Activated naive CD8-positive, alpha-beta T cell treated with anti-CD3 and anti-CD28 coated beads, Interleukin-2, amount 10 ng/mL, durations not matched to agents 7 days and 5 days (primary cell): ENCODE results near the gene DNAH10. TPM values are rescaled to one million over a fixed set of nuclear protein-coding genes. Genes with fewer than 3 reads are reported as not detected.

Experiments
- ATAC-seq: fragments of 150-1000 bp; cut with Tn5 transposase; one replicate; pipeline ENCODE4 v1.10.0; 2021; ENCODE audit warnings: low read depth, moderate library complexity
- POLR2A ChIA-PET: fragments of 350-600 bp; sonication (Branson Sonifier 250); formaldehyde crosslinking; loops from one replicate; lab custom pipeline; 2021; ENCODE audit warnings: antibody characterized with exemption; lab: Charles Lee
- DNase-seq: peaks from one replicate; pipeline ENCODE4 v3.0.0; 2021
- H3K27ac Mint-ChIP-seq: one replicate; pipeline ENCODE4 v1.8.0; 2022; ENCODE audit warnings: mild to moderate bottlenecking, mixed read lengths
- H3K27me3 Mint-ChIP-seq: one replicate; pipeline ENCODE4 v1.8.0; 2022; ENCODE audit warnings: mild to moderate bottlenecking, moderate library complexity, mixed read lengths
- H3K36me3 Mint-ChIP-seq: one replicate; pipeline ENCODE4 v1.8.0; 2021; ENCODE audit warnings: mild to moderate bottlenecking, mixed read lengths
- H3K4me1 Mint-ChIP-seq: one replicate; pipeline ENCODE4 v1.8.0; 2021; ENCODE audit warnings: mixed read lengths
- H3K4me3 Mint-ChIP-seq: one replicate; pipeline ENCODE4 v1.8.0; 2022; ENCODE audit warnings: mild to moderate bottlenecking, moderate library complexity, mixed read lengths
- H3K9me3 Mint-ChIP-seq: one replicate; pipeline ENCODE4 v1.8.0; 2021; ENCODE audit warnings: mixed read lengths
- total RNA-seq, 2 experiments: library from RNA; stranded (reverse); gene quantifications; one replicate each; pipeline ENCODE4 v1.2.3, GENCODE V29; 2021

The DNAH10 gene
- total RNA-seq, 2 experiments from 2014 or later: 0.28 to 0.34 TPM

DNA sequence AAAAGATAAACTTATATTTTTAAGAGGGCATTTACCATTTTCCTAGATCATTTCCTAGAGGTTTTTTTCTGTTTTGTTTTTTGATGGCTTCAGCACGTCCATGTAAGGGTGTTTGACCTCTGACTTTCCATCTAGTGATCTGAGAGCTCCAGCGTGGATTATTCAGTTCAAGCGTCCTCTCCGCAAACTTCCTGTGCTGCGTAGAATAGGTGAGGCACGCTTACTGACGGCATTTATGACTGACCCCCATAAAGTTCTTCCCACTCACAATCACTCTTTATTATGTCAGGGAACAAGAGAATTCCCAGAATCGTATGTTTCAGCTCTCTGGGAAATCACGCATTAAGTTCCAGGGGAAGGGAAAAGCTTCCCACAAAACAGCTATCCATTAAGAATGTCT, 194.1 kb downstream of the DNAH10 start:
- Mint-ChIP-seq H3K4me1 (no peaks in the 10 kb centered on the region), H3K27me3 (no peaks in the 10 kb centered on the region), H3K27ac (no peak overlapping the region)

GRCh38 chr12:123957196-123957595, 195.1 kb downstream of the DNAH10 start:
- Mint-ChIP-seq H3K27me3 (no peaks in the 10 kb centered on the region), H3K4me1 (no peaks in the 10 kb centered on the region), H3K9me3 (no peaks in the 10 kb centered on the region), H3K4me3 (no peak overlapping the region), H3K27ac (no peak overlapping the region), H3K36me3 (no peaks in the 10 kb centered on the region)
- ATAC-seq (no peak), DNase-seq (no peak)
- POLR2A ChIA-PET: interaction anchor here (1.5 kb wide), 1 partner anchor 15 kb away, joined by 3 read pairs; the partner anchor contains the start of gene CCDC92

More for the DNA sequence above, 194.1 kb downstream of the DNAH10 start:
- Mint-ChIP-seq H3K9me3 (no peaks in the 10 kb centered on the region), H3K4me3 (no peak overlapping the region), H3K36me3 (no peaks in the 10 kb centered on the region)
- ATAC-seq: no peak
- POLR2A ChIA-PET: interaction anchor here (1.5 kb wide), 1 partner anchor 16 kb away, joined by 3 read pairs; the partner anchor contains the start of gene CCDC92
- no peak for DNase-seq

- H3K9me3 Mint-ChIP-seq: no peaks in the 10 kb centered on the region
- POLR2A ChIA-PET: no interaction called here
- no peak overlapping the region for H3K4me3 Mint-ChIP-seq
- DNase-seq (no peak), ATAC-seq (no peak)
- H3K27me3 Mint-ChIP-seq: no peaks in the 10 kb centered on the region
- H3K36me3 Mint-ChIP-seq: no peaks in the 10 kb centered on the region
- H3K4me1 Mint-ChIP-seq: no peaks in the 10 kb centered on the region
- H3K27ac Mint-ChIP-seq: no peak overlapping the region
Observed at GRCh38 chr12:123958462-123958861, 196.4 kb downstream of the DNAH10 start.

DNA sequence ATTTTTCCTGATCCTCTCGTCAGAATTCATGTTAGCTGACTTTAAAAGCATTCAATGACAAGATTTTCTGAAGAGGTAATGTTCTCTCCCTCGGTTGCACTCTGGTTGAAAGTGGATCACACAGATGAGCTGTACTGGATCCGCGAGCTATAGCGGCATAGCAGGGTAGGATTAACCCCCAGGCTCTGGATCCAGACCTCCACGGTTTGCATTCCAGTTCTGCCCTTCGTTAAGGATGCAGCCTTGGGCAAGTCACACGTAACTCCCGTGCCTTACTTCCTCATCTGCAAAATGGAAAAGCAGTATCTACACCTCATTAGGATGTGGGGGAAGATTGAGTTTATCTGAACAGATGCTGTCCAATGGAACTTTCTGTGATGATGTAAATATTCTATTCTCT, 196.8 kb downstream of the DNAH10 start:
- H3K36me3 Mint-ChIP-seq: no peaks in the 10 kb centered on the region
- no peaks in the 10 kb centered on the region for H3K27me3 Mint-ChIP-seq
- POLR2A ChIA-PET: no interaction called here
- H3K4me3 Mint-ChIP-seq: no peak overlapping the region
- no peaks in the 10 kb centered on the region for H3K4me1 Mint-ChIP-seq
- no peaks in the 10 kb centered on the region for H3K9me3 Mint-ChIP-seq
- ATAC-seq: no peak
- H3K27ac Mint-ChIP-seq: no peak overlapping the region
- no peak for DNase-seq

GRCh38 chr12:123960029-123960735, 198.1 kb downstream of the DNAH10 start:
- no peak for DNase-seq
- ATAC-seq: no peak
- Mint-ChIP-seq H3K27me3 (no peaks in the 10 kb centered on the region), H3K9me3 (no peaks in the 10 kb centered on the region), H3K27ac (no peak overlapping the region), H3K36me3 (no peaks in the 10 kb centered on the region), H3K4me1 (no peaks in the 10 kb centered on the region), H3K4me3 (no peak overlapping the region)
- POLR2A ChIA-PET: interaction anchor here (1.5 kb wide), 1 partner anchor 11 kb away, joined by 4 read pairs; no protein-coding TSS in a partner anchor

GRCh38 chr12:123960856-123961255, 198.8 kb downstream of the DNAH10 start:
- H3K9me3 Mint-ChIP-seq: no peaks in the 10 kb centered on the region
- no peaks in the 10 kb centered on the region for H3K27me3 Mint-ChIP-seq
- H3K36me3 Mint-ChIP-seq: no peaks in the 10 kb centered on the region
- DNase-seq (no peak), ATAC-seq (no peak)
- POLR2A ChIA-PET: interaction anchor here (1.5 kb wide), 1 partner anchor 11 kb away, joined by 4 read pairs; no protein-coding TSS in a partner anchor
- no peaks in the 10 kb centered on the region for H3K4me1 Mint-ChIP-seq
- no peak overlapping the region for H3K4me3 Mint-ChIP-seq
- no peak overlapping the region for H3K27ac Mint-ChIP-seq

DNA sequence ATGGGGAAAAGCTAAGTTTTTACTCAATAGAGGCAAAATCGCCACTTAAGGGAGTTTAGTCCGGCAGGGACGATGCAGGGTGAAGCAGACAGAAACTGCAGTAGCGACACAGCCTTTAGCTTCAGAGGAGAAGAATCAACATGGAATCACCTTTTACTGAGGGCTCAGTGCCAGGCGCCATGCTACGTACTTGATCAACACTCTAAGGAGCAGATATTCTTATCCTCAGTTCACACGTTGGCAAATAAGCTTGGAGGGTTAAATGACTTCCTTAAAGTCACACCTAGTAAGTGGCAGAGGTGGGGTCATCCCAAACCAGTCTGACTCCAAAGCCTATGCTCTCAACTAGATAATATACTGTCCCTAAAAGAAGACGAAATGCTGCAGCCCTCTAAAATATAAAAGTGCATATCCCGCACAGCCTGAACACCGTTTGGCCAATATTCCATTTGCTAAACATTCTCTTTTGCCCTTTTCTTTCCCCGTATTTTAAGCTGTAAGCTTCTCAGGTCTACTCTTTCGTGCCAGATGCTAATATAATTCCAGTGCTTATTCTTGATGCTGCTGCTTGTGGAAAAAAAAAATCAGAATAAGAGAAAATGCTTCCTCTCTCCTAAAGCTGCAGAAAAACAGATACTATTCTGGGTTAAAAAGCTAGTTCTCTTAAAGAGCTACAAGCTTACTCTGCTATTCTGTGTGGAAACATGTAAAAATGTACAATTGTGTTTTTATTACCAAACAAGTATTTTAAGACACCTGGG, 199.7 kb downstream of the DNAH10 start:
- no peak for DNase-seq
- H3K4me3 Mint-ChIP-seq: no peak overlapping the region
- no peaks in the 10 kb centered on the region for H3K36me3 Mint-ChIP-seq
- no peaks in the 10 kb centered on the region for H3K4me1 Mint-ChIP-seq
- POLR2A ChIA-PET: no interaction called here
- no peaks in the 10 kb centered on the region for H3K9me3 Mint-ChIP-seq
- H3K27ac Mint-ChIP-seq: no peak overlapping the region
- no peaks in the 10 kb centered on the region for H3K27me3 Mint-ChIP-seq
- ATAC-seq: no peak

DNA sequence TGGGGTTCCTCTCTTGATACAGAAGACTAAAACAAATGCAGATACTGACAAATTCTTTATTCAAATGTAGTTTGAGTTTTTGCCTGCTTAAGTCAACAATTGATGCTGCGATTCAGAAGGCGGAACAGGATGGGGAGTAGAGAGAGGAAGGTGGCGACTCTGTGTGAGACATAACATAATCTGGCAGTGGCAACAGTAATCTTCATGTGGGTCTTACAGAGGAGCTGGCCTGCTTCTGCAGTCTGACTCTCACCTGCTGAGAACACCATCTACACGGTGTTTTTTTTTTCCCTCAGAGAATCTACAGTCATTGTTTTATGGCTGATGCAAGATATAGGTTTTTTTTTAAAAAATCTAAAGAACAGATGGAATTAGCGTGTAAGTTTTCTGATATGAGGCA, 200.4 kb downstream of the DNAH10 start:
- H3K4me1 Mint-ChIP-seq: no peaks in the 10 kb centered on the region
- no peaks in the 10 kb centered on the region for H3K9me3 Mint-ChIP-seq
- no peak overlapping the region for H3K4me3 Mint-ChIP-seq
- H3K27ac Mint-ChIP-seq: no peak overlapping the region
- DNase-seq (no peak), ATAC-seq (no peak)
- H3K36me3 Mint-ChIP-seq: no peaks in the 10 kb centered on the region
- POLR2A ChIA-PET: no interaction called here
- no peaks in the 10 kb centered on the region for H3K27me3 Mint-ChIP-seq

GRCh38 chr12:123963821-123964220, 201.7 kb downstream of the DNAH10 start:
- H3K4me3 Mint-ChIP-seq: no peak overlapping the region
- H3K9me3 Mint-ChIP-seq: no peaks in the 10 kb centered on the region
- no peak for DNase-seq
- no peaks in the 10 kb centered on the region for H3K36me3 Mint-ChIP-seq
- no peaks in the 10 kb centered on the region for H3K27me3 Mint-ChIP-seq
- H3K27ac Mint-ChIP-seq: no peak overlapping the region
- ATAC-seq: no peak
- POLR2A ChIA-PET: no interaction called here
- no peaks in the 10 kb centered on the region for H3K4me1 Mint-ChIP-seq

GRCh38 chr12:123965382-123965781, 203.3 kb downstream of the DNAH10 start:
- DNase-seq (no peak), ATAC-seq (no peak)
- Mint-ChIP-seq H3K36me3 (no peaks in the 10 kb centered on the region), H3K4me1 (no peaks in the 10 kb centered on the region), H3K9me3 (no peaks in the 10 kb centered on the region), H3K4me3 (no peak overlapping the region), H3K27ac (no peak overlapping the region), H3K27me3 (no peaks in the 10 kb centered on the region)
- POLR2A ChIA-PET: no interaction called here

- Mint-ChIP-seq H3K9me3 (no peaks in the 10 kb centered on the region), H3K27me3 (no peaks in the 10 kb centered on the region), H3K4me1 (peaks cover 4% of the 10 kb centered on the region), H3K36me3 (peaks cover 1% of the 10 kb centered on the region), H3K27ac (no peak overlapping the region), H3K4me3 (no peak overlapping the region)
- ATAC-seq (no peak), DNase-seq (no peak)
- POLR2A ChIA-PET: no interaction called here
Observed at GRCh38 chr12:123966596-123966995, 204.5 kb downstream of the DNAH10 start.

GRCh38 chr12:123967121-123967586, 205.1 kb downstream of the DNAH10 start:
- POLR2A ChIA-PET: no interaction called here
- no peaks in the 10 kb centered on the region for H3K9me3 Mint-ChIP-seq
- ATAC-seq: no peak
- peaks cover 5% of the 10 kb centered on the region for H3K4me1 Mint-ChIP-seq
- H3K27ac Mint-ChIP-seq: no peak overlapping the region
- no peak for DNase-seq
- H3K36me3 Mint-ChIP-seq: peaks cover 2% of the 10 kb centered on the region
- H3K27me3 Mint-ChIP-seq: no peaks in the 10 kb centered on the region
- H3K4me3 Mint-ChIP-seq: no peak overlapping the region

- no peak for DNase-seq
- H3K27ac Mint-ChIP-seq: peak overlapping the region; percentile 87
- ATAC-seq: no peak
- H3K9me3 Mint-ChIP-seq: no peaks in the 10 kb centered on the region
- H3K36me3 Mint-ChIP-seq: peaks cover 7% of the 10 kb centered on the region
- no peaks in the 10 kb centered on the region for H3K27me3 Mint-ChIP-seq
- POLR2A ChIA-PET: interaction anchor here (0.5 to 1.4 kb wide), 6 partner anchors 11 to 263 kb away, joined by 3 to 8 read pairs (median 3); no protein-coding TSS in a partner anchor
- H3K4me3 Mint-ChIP-seq: peak overlapping the region; percentile 92
- peaks cover 15% of the 10 kb centered on the region for H3K4me1 Mint-ChIP-seq
Observed at GRCh38 chr12:123971449-123971769, 209.3 kb downstream of the DNAH10 start.
